ENCODE data around the gene MAP3K4.

DNA sequence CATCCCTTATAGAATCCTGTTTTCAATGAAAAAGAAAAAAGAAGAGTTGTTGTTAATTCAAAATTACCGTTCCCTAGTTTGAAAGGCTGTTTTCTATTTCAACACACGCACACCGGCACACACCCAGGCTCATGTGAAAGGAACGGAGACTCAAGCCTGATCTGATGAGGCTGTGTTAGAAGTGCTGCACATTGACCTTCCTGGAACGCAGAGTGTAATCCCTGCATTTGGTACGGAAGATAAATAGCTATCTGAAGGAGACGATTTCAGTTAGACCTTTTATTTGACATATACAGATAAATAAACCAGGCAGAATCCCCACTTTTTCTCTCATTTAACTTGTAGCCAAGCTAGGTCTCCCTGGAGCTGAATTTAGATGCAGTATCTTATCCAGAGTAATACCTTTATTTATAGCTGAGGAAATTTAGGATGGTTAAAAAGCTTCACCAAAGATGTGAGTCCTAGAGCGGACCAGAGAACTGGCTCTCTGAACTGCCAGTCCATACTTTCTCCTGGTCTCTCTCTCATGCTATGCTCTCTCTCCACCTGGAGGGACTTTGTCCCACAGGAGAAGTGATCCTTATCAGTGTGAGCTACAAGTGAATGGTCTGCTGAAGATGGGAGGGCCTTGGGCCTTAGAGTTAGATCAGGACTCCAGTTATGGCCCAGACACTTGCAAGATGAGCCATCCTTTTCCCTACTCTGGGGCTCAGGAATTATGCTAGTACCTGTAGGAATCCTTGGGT, 30.6 kb downstream of the MAP3K4 start:
- TF ChIP-seq CTCF (IDR thresholded peaks at IDR 0.05): no peak
- no peak for TF ChIP-seq POLR2A (IDR thresholded peaks at IDR 0.05)
